WI38 (cell line): ENCODE data around the gene HOMEZ.
"Not testable (repeated sequence)": the region's sequence is repeated elsewhere in the genome, so short reads cannot be mapped to it uniquely, and the experiment has no call there.

ENCODE experiments used
- H3K4me3 ChIP-seq: 2 replicates; pipeline ENCODE4 v1.5.1; 2011; ENCODE audit warnings: low read depth, mild to moderate bottlenecking, control low read depth, low read length
- CTCF ChIP-seq: IDR thresholded peaks from 2 replicates; pipeline ENCODE4 v1.5.1; 2012; ENCODE audit warnings: low read depth, mild to moderate bottlenecking, control low read depth, low read length

The HOMEZ gene

GRCh38 chr14:23286020-23286901 lies at the start of gene HOMEZ:
HOMEZ (minus strand) TSS chr14:23286132; CDS start chr14:23285952, 180 bp downstream.
- H3K4me3 ChIP-seq, result peak within 1 kb of the TSS; percentile 93
- no peak for TF ChIP-seq CTCF

- H3K4me3 ChIP-seq, result no peak overlapping the region
Observed at GRCh38 chr14:23335623-23336022, 49.7 kb upstream of the HOMEZ start.

GRCh38 chr14:23327947-23328744 lies 42.2 kb upstream of the HOMEZ start:
- no peak overlapping the region for H3K4me3 ChIP-seq
- TF ChIP-seq CTCF, result peak; percentile 64

More at GRCh38 chr14:23335623-23336022, 49.7 kb upstream of the HOMEZ start:
- TF ChIP-seq CTCF, result no peak

GRCh38 chr14:23326491-23327332 lies 40.8 kb upstream of the HOMEZ start:
- no peak overlapping the region for H3K4me3 ChIP-seq
- no peak for TF ChIP-seq CTCF

- H3K4me3 ChIP-seq, result not testable (repeated sequence)
Observed at GRCh38 chr14:23325746-23326145, 39.8 kb upstream of the HOMEZ start.

- H3K4me3 ChIP-seq, result no peak overlapping the region
- TF ChIP-seq CTCF, result no peak
Observed at GRCh38 chr14:23324993-23325392, 39.1 kb upstream of the HOMEZ start.

GRCh38 chr14:23324455-23324846 lies 38.5 kb upstream of the HOMEZ start:
- no peak overlapping the region for H3K4me3 ChIP-seq
- no peak for TF ChIP-seq CTCF
